Ishikawa (cell line): ENCODE results near the gene SLC16A11.

ENCODE experiments used
- CEBPB ChIP-seq: IDR thresholded peaks from 2 replicates; pipeline ENCODE4 v1.6.1; 2012
- EGR1 ChIP-seq: IDR thresholded peaks from 2 replicates; pipeline ENCODE4 v1.6.1; 2012
- EP300 ChIP-seq: IDR thresholded peaks from 2 replicates; pipeline ENCODE4 v1.6.1; 2012; ENCODE audit warnings: borderline replicate concordance
- RAD21 ChIP-seq: IDR thresholded peaks from 2 replicates; pipeline ENCODE4 v1.6.1; 2012; ENCODE audit warnings: low read depth
- TEAD4 ChIP-seq: IDR thresholded peaks from 2 replicates; pipeline ENCODE4 v1.6.1; 2012
- USF1 ChIP-seq: IDR thresholded peaks from 2 replicates; pipeline ENCODE4 v1.6.1; 2012

GRCh38 chr17:7029096-7029495 lies 14.8 kb downstream of the SLC16A11 start:
- TF ChIP-seq CEBPB (no peak), RAD21 (no peak), USF1 (no peak), EGR1 (no peak), TEAD4 (no peak), EP300 (no peak)
